Neutrophil (primary cell): ENCODE measurements around the gene TSFM.
A peak's percentile ranks its signal among the peaks of the same experiment; 100 is the strongest.

Experiments used
- H3K27ac ChIP-seq: fragments of 200-600 bp; sonication (generic); 2 replicates; pipeline ENCODE4 v1.5.1; 2016; ENCODE audit warnings: mild to moderate bottlenecking, moderate library complexity
- H3K27me3 ChIP-seq: fragments of 200-600 bp; sonication (generic); 2 replicates; pipeline ENCODE4 v1.6.0; 2016; ENCODE audit warnings: mild to moderate bottlenecking
- H3K36me3 ChIP-seq: fragments of 200-600 bp; sonication (generic); 2 replicates; pipeline ENCODE4 v1.5.1; 2017
- H3K4me1 ChIP-seq, 2 experiments: fragments of 200-600 bp in 1 of 2; sonication (generic) in 1 of 2; 1 replicate in 1 of 2; 2 replicates in 1 of 2; pipeline versions ENCODE4 v1.5.1 to v1.6.1; 2013 to 2016; ENCODE audit warnings: low read depth in 1 of 2, low read length in 1 of 2, mild to moderate bottlenecking in 1 of 2, moderate library complexity in 1 of 2; ENCODE audit not compliant: control insufficient read depth in 1 of 2, insufficient read depth in 1 of 2
- H3K4me3 ChIP-seq, 2 experiments: fragments of 200-600 bp in 1 of 2; sonication (generic) in 1 of 2; 1 replicate in 1 of 2; 2 replicates in 1 of 2; pipeline ENCODE4 v1.5.1; 2013 to 2016; ENCODE audit warnings: low read depth in 1 of 2, low read length in 1 of 2, mild to moderate bottlenecking in 1 of 2, moderate library complexity in 1 of 2
- H3K9me3 ChIP-seq: fragments of 200-600 bp; sonication (generic); 2 replicates; pipeline ENCODE4 v1.5.1; 2016
- CTCF ChIP-seq: fragments of 200-600 bp; sonication (generic); IDR thresholded peaks from 2 replicates; pipeline ENCODE4 v1.5.1; 2016; ENCODE audit warnings: antibody characterized with exemption

TSFM gene

GRCh38 chr12:57777911-57778310 lies 4.7 kb upstream of the TSFM start:
- H3K36me3 ChIP-seq: no peaks in the 10 kb centered on the region

DNA sequence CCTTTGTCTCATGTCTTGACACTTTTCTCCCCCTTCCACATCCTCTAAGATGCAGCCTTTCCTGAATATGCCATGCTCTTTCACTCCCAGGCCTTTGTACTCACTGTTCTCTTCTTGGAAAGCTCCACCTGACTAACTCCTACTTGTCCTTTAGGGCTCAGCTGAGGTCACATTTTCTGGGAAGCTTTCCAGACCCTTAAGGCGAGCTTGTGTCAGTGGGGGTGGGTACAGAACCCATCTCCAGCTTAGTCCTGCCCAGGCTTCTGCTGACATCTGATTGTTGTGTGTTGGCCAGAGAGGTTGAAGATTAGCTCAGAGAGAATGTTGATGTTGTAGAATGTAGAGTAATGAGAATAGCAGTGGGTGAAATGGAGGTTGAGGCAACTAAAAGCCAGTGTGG lies 2.9 kb upstream of the TSFM start:
- Histone ChIP-seq H3K9me3 (no peaks in the 10 kb centered on the region), H3K36me3 (no peaks in the 10 kb centered on the region), H3K4me3 (no peak overlapping the region), H3K27ac (no peak overlapping the region), H3K27me3 (no peaks in the 10 kb centered on the region), H3K4me1 (peaks cover 26 to 30% of the 10 kb centered on the region in 2 experiments)
- no peak for TF ChIP-seq CTCF

More at GRCh38 chr12:57777911-57778310, 4.7 kb upstream of the TSFM start:
- Histone ChIP-seq H3K4me3 (no peak overlapping the region), H3K9me3 (no peaks in the 10 kb centered on the region), H3K4me1 (peaks cover 22 to 26% of the 10 kb centered on the region in 2 experiments), H3K27me3 (peaks cover 6% of the 10 kb centered on the region), H3K27ac (no peak overlapping the region)
- no peak for TF ChIP-seq CTCF

DNA sequence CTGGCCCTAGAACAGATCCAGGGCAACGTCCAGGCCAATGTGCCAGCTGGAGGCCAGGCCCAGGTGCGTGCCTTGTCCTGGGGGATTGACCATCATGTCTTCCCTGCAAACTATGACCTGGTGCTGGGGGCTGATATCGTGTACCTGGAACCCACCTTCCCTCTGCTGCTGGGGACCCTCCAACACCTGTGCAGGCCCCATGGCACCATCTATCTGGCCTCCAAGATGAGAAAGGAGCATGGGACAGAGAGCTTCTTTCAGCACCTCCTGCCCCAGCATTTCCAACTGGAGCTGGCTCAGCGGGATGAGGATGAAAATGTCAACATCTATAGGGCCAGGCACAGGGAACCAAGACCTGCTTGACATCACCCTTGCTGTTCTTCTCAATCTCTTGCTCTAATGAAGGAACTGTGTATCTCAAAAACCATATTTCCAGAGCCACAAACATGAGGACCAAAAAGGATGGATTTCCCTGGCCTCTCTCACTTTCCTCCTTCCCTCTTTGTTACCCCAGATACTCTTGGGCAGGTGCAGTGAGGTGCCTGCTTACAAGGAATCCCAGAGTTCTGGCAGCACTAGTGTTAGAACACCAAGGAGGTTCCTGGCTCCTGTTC lies 2.2 kb upstream of the TSFM start:
- peaks cover 26 to 30% of the 10 kb centered on the region in 2 experiments for H3K4me1 ChIP-seq
- H3K27me3 ChIP-seq: no peaks in the 10 kb centered on the region
- H3K9me3 ChIP-seq: no peaks in the 10 kb centered on the region
- H3K27ac ChIP-seq: peak overlapping the region; percentile 41
- H3K4me3 ChIP-seq: no peak overlapping the region
- no peak for TF ChIP-seq CTCF
- H3K36me3 ChIP-seq: peaks cover under 1% of the 10 kb centered on the region

- Histone ChIP-seq H3K27ac (peak overlapping the region; percentile 41), H3K4me1 (peaks cover 26 to 30% of the 10 kb centered on the region in 2 experiments), H3K9me3 (no peaks in the 10 kb centered on the region), H3K4me3 (no peak overlapping the region), H3K27me3 (no peaks in the 10 kb centered on the region), H3K36me3 (peaks cover 9% of the 10 kb centered on the region)
- no peak for TF ChIP-seq CTCF
These were observed 1.3 kb upstream of the TSFM start for GRCh38 chr12:57781244-57781643.

DNA sequence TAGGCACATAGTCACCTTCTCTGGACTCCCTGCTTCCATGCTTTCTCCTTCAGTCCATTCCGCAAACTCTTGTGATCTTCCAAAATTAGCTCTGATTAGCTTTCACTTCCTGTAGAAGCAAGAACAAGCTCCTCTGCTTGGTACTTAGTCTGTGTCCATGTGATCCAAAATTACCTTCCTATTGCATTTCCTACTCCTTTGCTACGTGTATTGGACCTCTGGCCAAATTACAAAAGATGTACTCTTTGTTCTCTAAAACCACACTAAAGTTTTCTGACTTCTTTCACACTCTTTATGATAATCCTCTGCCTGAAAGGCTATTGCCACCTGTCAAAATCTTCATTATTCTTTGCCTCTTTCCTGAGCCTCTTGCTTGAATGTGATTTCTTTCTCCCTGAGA lies 786 bp upstream of the TSFM start:
- no peaks in the 10 kb centered on the region for H3K9me3 ChIP-seq
- peaks cover 26 to 30% of the 10 kb centered on the region in 2 experiments for H3K4me1 ChIP-seq
- no peak overlapping the region for H3K4me3 ChIP-seq
- no peak for TF ChIP-seq CTCF
- peaks cover 15% of the 10 kb centered on the region for H3K36me3 ChIP-seq
- peak overlapping the region; percentile 41 for H3K27ac ChIP-seq
- H3K27me3 ChIP-seq: no peaks in the 10 kb centered on the region
